Cardiac fibroblast (primary cell): ENCODE results near the gene TMEM92.

Source experiments
- DNase-seq, 2 donors: peaks; one replicate each; pipeline versions ENCODE4 v3.0.0 to v3.0.0-alpha.2; 2010; ENCODE audit warnings: low read depth in 2 of 2
- H3K4me3 ChIP-seq, 2 donors: replicated peaks in 1 of 2; 1 replicate in 1 of 2; 2 replicates in 1 of 2; pipeline ENCODE4 v1.5.1; 2011; ENCODE audit warnings: low read depth in 2 of 2, low read length in 2 of 2, mild to moderate bottlenecking in 2 of 2, moderate library complexity in 1 of 2
- CTCF ChIP-seq: IDR thresholded peaks from one replicate; pipeline ENCODE4 v1.5.1; 2011; ENCODE audit warnings: low read depth, mild to moderate bottlenecking, low read length, inconsistent platforms

TMEM92 gene

GRCh38 chr17:50265690-50266315 is 8.5 kb upstream of the TMEM92 start:
- no peak for TF ChIP-seq CTCF
- peak in 1 of 2 donors; percentile 24 for DNase-seq
- H3K4me3 ChIP-seq = peak overlapping the region in 1 of 2 donors; percentile 46

GRCh38 chr17:50266384-50267073 is 7.7 kb upstream of the TMEM92 start:
- peak; percentile 84 to 89 for DNase-seq
- peak overlapping the region; percentile 5 to 46 for H3K4me3 ChIP-seq
- peak; percentile 35 for TF ChIP-seq CTCF

- DNase-seq = peak; percentile 34 to 60
- TF ChIP-seq CTCF = no peak
- no peak overlapping the region for H3K4me3 ChIP-seq
These were observed 7.0 kb upstream of the TMEM92 start for GRCh38 chr17:50267074-50267841.

GRCh38 chr17:50268026-50268425 is 6.2 kb upstream of the TMEM92 start:
- TF ChIP-seq CTCF = no peak
- H3K4me3 ChIP-seq = no peak overlapping the region
- no peak for DNase-seq

- H3K4me3 ChIP-seq = no peak overlapping the region
- DNase-seq = peak; percentile 27 to 58
- TF ChIP-seq CTCF = no peak
These were observed 5.5 kb upstream of the TMEM92 start for GRCh38 chr17:50268743-50269275.

GRCh38 chr17:50269477-50270434 is 4.5 kb upstream of the TMEM92 start:
- peak; percentile 86 to 92 for DNase-seq
- peak overlapping the region in 1 of 2 donors; percentile 28 for H3K4me3 ChIP-seq
- TF ChIP-seq CTCF = peak; percentile 87
